Mesendoderm (in vitro differentiated cells): ENCODE results near the gene EZH1.
"Not testable (repeated sequence)": the region's sequence is repeated elsewhere in the genome, so short reads cannot be mapped to it uniquely, and the experiment has no call there.

Experiments
- DNase-seq: peaks from one replicate; pipeline ENCODE4 v3.0.0; 2013
- H2AK5ac ChIP-seq: 2 replicates; pipeline ENCODE4 v1.6.1; 2013; ENCODE audit warnings: low read length, inconsistent platforms
- H2BK120ac ChIP-seq: 2 replicates; pipeline ENCODE4 v1.6.1; 2013; ENCODE audit warnings: low read depth, mild to moderate bottlenecking, low read length, moderate library complexity, mixed read lengths
- H2BK15ac ChIP-seq: replicated peaks from 2 replicates; pipeline ENCODE4 v1.6.1; 2013; ENCODE audit warnings: low read depth, mild to moderate bottlenecking, moderate library complexity
- H2BK5ac ChIP-seq: 2 replicates; pipeline ENCODE4 v1.6.1; 2013; ENCODE audit warnings: low read length, inconsistent platforms
- H3K18ac ChIP-seq: 2 replicates; pipeline ENCODE4 v1.6.1; 2013; ENCODE audit warnings: mild to moderate bottlenecking, low read length, mixed read lengths
- H3K23ac ChIP-seq: one replicate; pipeline ENCODE4 v1.6.1; 2013; ENCODE audit warnings: low read length
- H3K27ac ChIP-seq: 2 replicates; pipeline ENCODE4 v1.5.1; 2013; ENCODE audit warnings: low read depth, mild to moderate bottlenecking, inconsistent platforms, low read length, moderate library complexity
- H3K27me3 ChIP-seq: 2 replicates; pipeline ENCODE4 v1.6.1; 2013; ENCODE audit warnings: low read length, control low read depth, mild to moderate bottlenecking, inconsistent platforms; ENCODE audit not compliant: insufficient read depth, poor library complexity
- H3K36me3 ChIP-seq: 2 replicates; pipeline ENCODE4 v1.6.1; 2013; ENCODE audit warnings: low read length, inconsistent platforms; ENCODE audit not compliant: control insufficient read depth, insufficient read depth
- H3K4ac ChIP-seq: one replicate; pipeline ENCODE4 v1.6.1; 2013; ENCODE audit warnings: low read depth, mild to moderate bottlenecking, low read length, moderate library complexity
- H3K4me1 ChIP-seq: 2 replicates; pipeline ENCODE4 v1.6.1; 2013; ENCODE audit warnings: low read depth, low read length, inconsistent platforms; ENCODE audit not compliant: control insufficient read depth
- H3K4me2 ChIP-seq: 2 replicates; pipeline ENCODE4 v1.6.1; 2013; ENCODE audit warnings: low read length
- H3K4me3 ChIP-seq: 2 replicates; pipeline ENCODE4 v1.5.1; 2013; ENCODE audit warnings: mild to moderate bottlenecking, low read length
- H3K56ac ChIP-seq: one replicate; pipeline ENCODE4 v1.6.1; 2013; ENCODE audit warnings: low read length
- H3K79me1 ChIP-seq: 2 replicates; pipeline ENCODE4 v1.6.1; 2013; ENCODE audit warnings: low read length, inconsistent platforms
- H3K79me2 ChIP-seq: 2 replicates; pipeline ENCODE4 v1.6.1; 2013; ENCODE audit warnings: mild to moderate bottlenecking, low read length; ENCODE audit not compliant: control insufficient read depth, insufficient read depth
- H3K9ac ChIP-seq: 2 replicates; pipeline ENCODE4 v1.6.1; 2013; ENCODE audit warnings: low read length, inconsistent platforms
- H4K5ac ChIP-seq: one replicate; pipeline ENCODE4 v1.6.1; 2013; ENCODE audit warnings: low read length
- H4K8ac ChIP-seq: one replicate; pipeline ENCODE4 v1.6.1; 2013; ENCODE audit warnings: low read depth, mild to moderate bottlenecking, control low read depth, low read length, moderate library complexity
- WGBS: extraction: QIAGEN DNeasy Blood & Tissue Kit; methylation state at CpG from one replicate; pipeline ENCODE4 v1.1.7; 2013; ENCODE audit warnings: low lambda C conversion rate, missing lambda C conversion rate; ENCODE audit not compliant: insufficient coverage; ENCODE audit errors: extremely low coverage; 5-methylcytosine and 5-hydroxymethylcytosine counted together

Gene EZH1

DNA sequence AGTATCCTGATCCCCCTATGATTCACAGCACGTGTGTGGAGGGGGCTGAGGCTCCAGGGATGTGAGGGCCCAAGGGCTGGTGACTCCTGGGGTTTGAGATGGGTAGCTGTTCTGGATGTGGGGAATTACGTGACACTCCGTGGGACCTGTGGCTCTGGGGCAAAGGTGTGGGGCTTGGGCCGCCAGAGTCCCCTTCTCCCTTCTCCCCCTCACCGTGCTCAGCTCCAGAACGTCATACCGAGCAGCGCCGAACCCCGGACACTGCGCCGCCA lies 75.2 kb downstream of the EZH1 start:
- no peak overlapping the region for H3K4me3 ChIP-seq
- no peaks in the 10 kb centered on the region for H3K27me3 ChIP-seq
- no peak overlapping the region for H2BK5ac ChIP-seq
- no CpG with 5 or more reads among the region's 12 CpGs for WGBS
- H2BK15ac ChIP-seq, result no peak overlapping the region
- H3K9ac ChIP-seq, result peak overlapping the region; percentile 73
- no peaks in the 10 kb centered on the region for H3K79me2 ChIP-seq
- no peaks in the 10 kb centered on the region for H3K79me1 ChIP-seq
- H3K4ac ChIP-seq, result peak overlapping the region; percentile 64
- peak overlapping the region; percentile 33 for H3K18ac ChIP-seq
- no peak overlapping the region for H4K5ac ChIP-seq
- no peak overlapping the region for H2BK120ac ChIP-seq
- H2AK5ac ChIP-seq, result no peak overlapping the region
- H3K36me3 ChIP-seq, result no peaks in the 10 kb centered on the region
- no peaks in the 10 kb centered on the region for H3K4me1 ChIP-seq
- H3K56ac ChIP-seq, result peak overlapping the region; percentile 86
- H3K27ac ChIP-seq, result peak overlapping the region; percentile 47
- DNase-seq, result no peak
- no peak overlapping the region for H3K23ac ChIP-seq
- no peak overlapping the region for H4K8ac ChIP-seq
- peak overlapping the region; percentile 21 for H3K4me2 ChIP-seq

DNA sequence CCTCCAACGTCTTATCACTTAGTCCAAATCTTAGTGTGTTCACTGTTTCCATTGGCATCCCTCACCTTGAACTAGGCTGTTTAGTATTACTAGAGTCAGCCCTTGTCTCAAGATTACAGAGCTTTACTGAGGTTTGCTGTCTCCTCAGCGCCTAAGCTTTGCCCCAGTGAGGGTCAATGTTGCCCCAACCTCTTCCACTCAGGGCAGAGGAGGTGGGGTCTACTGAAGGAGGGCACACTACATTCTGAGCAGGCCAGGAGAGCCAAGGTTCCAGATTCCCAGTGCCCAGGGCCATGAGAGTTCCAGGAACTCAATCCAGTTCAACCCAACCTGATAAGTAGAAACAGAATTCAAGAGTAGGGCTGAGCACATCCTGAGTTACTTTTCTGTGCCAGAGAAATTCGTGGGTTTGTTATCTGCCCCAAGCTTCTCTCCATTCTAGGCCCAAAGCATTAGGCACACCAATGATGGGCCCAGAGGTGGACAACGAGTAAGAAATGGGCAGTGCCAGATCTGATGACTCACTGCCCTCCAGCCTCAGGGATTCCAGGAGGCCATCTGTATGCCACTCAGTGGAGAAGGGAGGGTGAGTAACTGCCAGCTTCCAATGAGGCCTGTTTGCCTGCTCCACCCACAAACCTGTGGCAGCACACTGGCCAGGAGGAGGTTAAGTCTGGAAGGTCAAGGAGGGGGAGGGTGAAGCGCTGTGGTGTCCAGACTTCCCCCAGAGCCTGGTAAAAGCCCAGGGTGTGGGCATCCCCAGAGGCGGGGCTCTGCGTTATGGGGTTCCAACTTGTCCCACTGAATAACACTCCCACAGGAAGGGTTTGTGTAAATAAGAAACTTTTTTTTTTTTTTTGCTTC lies 77.5 kb downstream of the EZH1 start:
- Histone ChIP-seq H3K23ac (no peak overlapping the region), H2BK5ac (no peak overlapping the region), H3K36me3 (no peaks in the 10 kb centered on the region), H3K4ac (no peak overlapping the region), H3K79me2 (no peaks in the 10 kb centered on the region), H2AK5ac (no peak overlapping the region), H2BK120ac (no peak overlapping the region), H3K79me1 (no peaks in the 10 kb centered on the region), H4K8ac (no peak overlapping the region), H3K27ac (no peak overlapping the region), H4K5ac (no peak overlapping the region), H2BK15ac (no peak overlapping the region), H3K4me2 (no peak overlapping the region), H3K4me3 (no peak overlapping the region), H3K18ac (no peak overlapping the region), H3K9ac (no peak overlapping the region), H3K27me3 (no peaks in the 10 kb centered on the region), H3K4me1 (no peaks in the 10 kb centered on the region), H3K56ac (no peak overlapping the region)
- WGBS, result no CpG with 5 or more reads among the region's 7 CpGs
- DNase-seq, result no peak

DNA sequence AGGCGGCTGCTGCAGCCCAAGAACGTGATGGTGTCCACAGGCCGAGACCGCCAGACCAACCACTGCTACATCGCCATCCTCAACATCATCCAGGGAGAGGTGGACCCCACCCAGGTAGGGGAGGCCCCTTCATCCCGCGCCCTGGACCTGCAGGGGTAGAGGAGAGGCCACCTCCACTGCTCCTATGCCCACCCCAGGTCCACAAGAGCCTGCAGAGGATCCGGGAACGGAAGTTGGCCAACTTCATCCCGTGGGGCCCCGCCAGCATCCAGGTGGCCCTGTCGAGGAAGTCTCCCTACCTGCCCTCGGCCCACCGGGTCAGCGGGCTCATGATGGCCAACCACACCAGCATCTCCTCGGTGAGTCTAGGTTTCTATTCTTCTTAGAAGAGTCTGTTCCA lies 78.7 kb downstream of the EZH1 start:
- not testable (repeated sequence) for H3K4me1 ChIP-seq, H3K56ac ChIP-seq, H3K27me3 ChIP-seq, H3K4ac ChIP-seq, H2BK15ac ChIP-seq, H4K5ac ChIP-seq, H3K79me1 ChIP-seq, DNase-seq, H3K79me2 ChIP-seq, H2BK5ac ChIP-seq, H3K9ac ChIP-seq, H2AK5ac ChIP-seq, H3K4me2 ChIP-seq, H3K4me3 ChIP-seq, H3K23ac ChIP-seq, H4K8ac ChIP-seq, H3K18ac ChIP-seq, H2BK120ac ChIP-seq, H3K36me3 ChIP-seq, H3K27ac ChIP-seq
- WGBS, result no CpG with 5 or more reads among the region's 16 CpGs

DNA sequence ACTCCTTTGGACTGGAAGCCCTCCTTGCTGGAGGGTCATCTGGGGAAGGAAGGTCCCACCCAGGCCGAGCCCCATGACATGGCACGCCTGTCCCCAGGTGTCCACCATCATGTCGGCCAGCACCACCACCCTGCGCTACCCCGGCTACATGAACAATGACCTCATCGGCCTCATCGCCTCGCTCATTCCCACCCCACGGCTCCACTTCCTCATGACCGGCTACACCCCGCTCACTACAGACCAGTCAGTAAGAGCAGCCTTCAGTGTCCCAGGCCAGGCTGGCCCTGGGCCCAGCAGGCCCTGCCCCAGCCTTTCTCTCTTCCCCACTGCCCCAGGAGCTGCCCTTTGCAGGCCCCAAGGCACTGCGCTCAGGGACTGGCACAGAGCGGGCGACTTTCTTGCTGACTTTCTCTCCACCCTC lies 79.2 kb downstream of the EZH1 start:
- Histone ChIP-seq H3K18ac (no peak overlapping the region), H3K23ac (no peak overlapping the region), H3K4me3 (no peak overlapping the region), H4K8ac (no peak overlapping the region), H2BK15ac (no peak overlapping the region), H2BK120ac (no peak overlapping the region), H3K79me1 (no peaks in the 10 kb centered on the region), H3K4me1 (peaks cover under 1% of the 10 kb centered on the region), H3K4ac (no peak overlapping the region), H3K9ac (no peak overlapping the region), H3K56ac (no peak overlapping the region), H3K27me3 (no peaks in the 10 kb centered on the region), H2AK5ac (no peak overlapping the region), H3K36me3 (no peaks in the 10 kb centered on the region), H3K4me2 (no peak overlapping the region), H2BK5ac (no peak overlapping the region), H3K79me2 (no peaks in the 10 kb centered on the region), H4K5ac (no peak overlapping the region), H3K27ac (no peak overlapping the region)
- no CpG with 5 or more reads among the region's 14 CpGs for WGBS
- no peak for DNase-seq

- Histone ChIP-seq H3K4me3 (no peak overlapping the region), H3K27me3 (no peaks in the 10 kb centered on the region), H3K27ac (no peak overlapping the region), H3K56ac (peak overlapping the region; percentile 28), H2BK120ac (no peak overlapping the region), H4K5ac (no peak overlapping the region), H2AK5ac (no peak overlapping the region), H3K4me1 (peaks cover 5% of the 10 kb centered on the region), H3K79me2 (no peaks in the 10 kb centered on the region), H3K4ac (no peak overlapping the region), H3K4me2 (no peak overlapping the region), H3K23ac (no peak overlapping the region), H3K79me1 (peaks cover 3% of the 10 kb centered on the region), H2BK5ac (no peak overlapping the region), H3K9ac (no peak overlapping the region), H3K18ac (no peak overlapping the region), H4K8ac (no peak overlapping the region), H2BK15ac (no peak overlapping the region), H3K36me3 (no peaks in the 10 kb centered on the region)
- no CpG with 5 or more reads among the region's 7 CpGs for WGBS
- DNase-seq, result peak; percentile 21
Measured at GRCh38 chr17:42660692-42661345, 84.0 kb downstream of the EZH1 start.
